Kidney (tissue), 14 donors: ENCODE data around the gene RHOU. TPM values are rescaled to one million over a fixed set of nuclear protein-coding genes. Genes with fewer than 3 reads are reported as not detected.

ENCODE experiments used
- DNase-seq, 5 donors: peaks; one replicate each; pipeline ENCODE4 v3.0.0-alpha.2; 2013 to 2020
- FAIRE-seq: peaks from 2 replicates; lab custom pipeline; 2012; peaks lifted over from hg19 to GRCh38; lab: Jason Lieb, UNC
- H3K27ac ChIP-seq, 2 donors: one replicate each; pipeline ENCODE4 v1.7.0; 2013; ENCODE audit warnings: low read depth in 2 of 2, low read length in 2 of 2, inconsistent platforms in 1 of 2
- H3K27me3 ChIP-seq: one replicate; pipeline ENCODE4 v1.7.1; 2013; ENCODE audit warnings: low read length, inconsistent platforms; ENCODE audit not compliant: control insufficient read depth, insufficient read depth
- H3K36me3 ChIP-seq, 3 donors: one replicate each; pipeline versions ENCODE4 v1.7.0 to v1.7.1; 2013; ENCODE audit warnings: low read length in 3 of 3, control low read depth in 1 of 3, inconsistent platforms in 1 of 3; ENCODE audit not compliant: insufficient read depth in 3 of 3, control insufficient read depth in 2 of 3
- H3K4me1 ChIP-seq, 3 donors: one replicate each; pipeline versions ENCODE4 v1.7.0 to v1.7.1; 2013; ENCODE audit warnings: low read length in 3 of 3, inconsistent platforms in 1 of 3, low read depth in 1 of 3; ENCODE audit not compliant: control insufficient read depth in 2 of 3, insufficient read depth in 2 of 3
- H3K4me3 ChIP-seq, 3 donors: one replicate each; pipeline versions ENCODE4 v1.7.0 to v1.8.1; 2013; ENCODE audit warnings: low read length in 3 of 3, control low read depth in 1 of 3, inconsistent platforms in 1 of 3
- H3K9ac ChIP-seq, 3 donors: one replicate each; pipeline versions ENCODE4 v1.7.0 to v1.7.1; 2013; ENCODE audit warnings: low read length in 3 of 3, control low read depth in 1 of 3, inconsistent platforms in 1 of 3
- H3K9me3 ChIP-seq, 3 donors: one replicate each; pipeline versions ENCODE4 v1.7.0 to v1.7.1; 2013; ENCODE audit warnings: low read length in 3 of 3, control low read depth in 1 of 3, inconsistent platforms in 1 of 3; ENCODE audit not compliant: control insufficient read depth in 2 of 3, insufficient read depth in 1 of 3
- CTCF ChIP-seq: IDR thresholded peaks from 3 replicates; pipeline ENCODE4 v1.5.1; 2012; ENCODE audit warnings: mild to moderate bottlenecking, moderate library complexity, borderline replicate concordance; ENCODE audit not compliant: insufficient read depth; ENCODE audit errors: extremely low read depth
- intact Hi-C: fragments of 100-400 bp; cut with DNase I; formaldehyde crosslinking; loops from one replicate; pipeline ENCODE4 v1.11.1; 2022
- polyA plus RNA-seq: library from polyadenylated mRNA; stranded (reverse); fragments of 350-450 nt; fragmentation: Illumina TruSeq; extraction: RNeasy Lipid Tissue Mini Kit (QIAGEN cat#74804); gene quantifications from one replicate; pipeline ENCODE4 v1.2.3, GENCODE V29; 2014; ENCODE audit warnings: low read depth, low replicate concordance; ENCODE audit not compliant: insufficient read depth
- total RNA-seq: library from RNA; stranded (reverse); fragmentation: NEBNext Ultra II Directional; extraction: Animal tissue kit (Norgen Biotek cat#: 25700); gene quantifications from one replicate; pipeline ENCODE4 v1.2.1, GENCODE V29; 2021
- donor health status: control.
- donor health status: control.
- donor health status: control.
- donor health status: control.
- donor health status: control.
- donor health status: DM: yes; HTN: yes; CAD: no.
- donor health status: Normal renal cell carcinoma (clear cell type).

RHOU gene
- total and polyA plus RNA-seq, 2 donors from 2014 or later = 4.7 to 22.1 TPM

DNA sequence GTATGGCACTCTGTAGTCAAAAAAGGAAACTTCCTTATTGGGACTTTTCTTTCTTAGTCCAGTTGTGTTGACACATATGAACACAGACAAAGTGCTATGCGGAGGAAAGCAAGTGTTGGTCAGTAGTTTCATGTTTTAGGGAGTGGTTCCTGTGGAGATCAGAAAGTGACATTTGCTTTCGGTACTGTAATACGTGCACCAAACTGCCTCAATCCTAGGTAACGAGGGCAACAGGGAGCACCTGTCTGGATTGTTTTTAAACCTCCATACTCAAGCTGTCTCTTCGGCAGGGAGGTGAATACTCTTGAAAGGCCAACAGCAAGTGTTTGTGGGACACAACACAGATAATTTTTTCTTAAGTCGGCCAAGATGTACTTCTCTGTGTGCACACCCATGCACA lies 9.1 kb downstream of the RHOU start:
- Histone ChIP-seq H3K9me3 (no peaks in the 10 kb centered on the region), H3K27ac (no peak overlapping the region), H3K27me3 (no peaks in the 10 kb centered on the region), H3K4me1 (no peaks in the 10 kb centered on the region), H3K4me3 (no peak overlapping the region), H3K36me3 (no peaks in the 10 kb centered on the region), H3K9ac (no peak overlapping the region)
- no peak for DNase-seq
- intact Hi-C loops = no loop called here
- no peak for FAIRE-seq
- no peak for TF ChIP-seq CTCF

GRCh38 chr1:228744918-228745317 lies 9.6 kb downstream of the RHOU start:
- Histone ChIP-seq H3K27me3 (no peaks in the 10 kb centered on the region), H3K9ac (no peak overlapping the region), H3K4me1 (no peaks in the 10 kb centered on the region), H3K36me3 (no peaks in the 10 kb centered on the region), H3K4me3 (no peak overlapping the region), H3K27ac (no peak overlapping the region), H3K9me3 (no peaks in the 10 kb centered on the region)
- no peak for TF ChIP-seq CTCF
- intact Hi-C loops = no loop called here
- FAIRE-seq = no peak
- no peak for DNase-seq

- Histone ChIP-seq H3K27ac (no peak overlapping the region), H3K36me3 (no peaks in the 10 kb centered on the region), H3K9ac (no peak overlapping the region), H3K27me3 (no peaks in the 10 kb centered on the region), H3K9me3 (no peaks in the 10 kb centered on the region), H3K4me1 (no peaks in the 10 kb centered on the region), H3K4me3 (no peak overlapping the region)
- intact Hi-C loops = no loop called here
- no peak for DNase-seq
- FAIRE-seq = no peak
- TF ChIP-seq CTCF = no peak
Observed at GRCh38 chr1:228745497-228745896, 10.2 kb downstream of the RHOU start.

DNA sequence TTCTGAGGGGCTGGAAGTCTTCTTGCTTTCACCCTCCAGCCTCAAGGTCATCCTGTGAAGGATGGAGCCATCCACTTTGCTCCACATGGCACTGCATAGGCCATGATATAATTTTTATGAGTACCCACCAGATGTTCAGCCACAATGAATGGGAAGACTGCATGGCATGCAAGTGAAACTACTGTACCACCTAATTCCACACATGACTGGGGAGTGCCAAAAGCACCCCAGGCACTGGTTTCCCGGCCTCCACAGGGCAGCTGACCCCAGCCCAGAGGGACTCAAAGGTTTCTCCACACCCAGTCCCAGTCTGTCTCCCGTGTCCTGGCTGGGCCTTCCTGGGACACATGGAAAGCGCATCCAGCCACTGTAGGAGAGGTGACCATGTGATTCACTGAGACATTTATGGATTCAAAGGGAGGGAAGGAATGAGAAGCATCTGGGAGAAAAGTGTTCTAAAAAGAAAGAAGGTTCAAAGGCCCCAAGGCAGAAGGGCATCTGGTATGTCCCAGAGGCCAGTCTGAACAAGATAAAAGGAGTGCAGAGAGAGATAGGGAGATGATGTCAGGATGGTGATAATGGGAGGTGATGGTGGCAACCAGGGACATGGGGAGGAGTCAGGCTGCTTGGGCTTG lies 12.1 kb downstream of the RHOU start:
- no peak overlapping the region for H3K27ac ChIP-seq
- FAIRE-seq (no peak), DNase-seq (no peak)
- no peak for TF ChIP-seq CTCF
- H3K36me3 ChIP-seq = no peaks in the 10 kb centered on the region
- no peaks in the 10 kb centered on the region for H3K27me3 ChIP-seq
- no peaks in the 10 kb centered on the region for H3K4me1 ChIP-seq
- no peak overlapping the region for H3K9ac ChIP-seq
- H3K4me3 ChIP-seq = no peak overlapping the region
- H3K9me3 ChIP-seq = no peaks in the 10 kb centered on the region
- intact Hi-C loops = no loop called here
